Measurements from ENCODE around the gene RNF40. TPM values are rescaled to one million over a fixed set of nuclear protein-coding genes. Genes with fewer than 3 reads are reported as not detected.
"Not testable (repeated sequence)": the region's sequence is repeated elsewhere in the genome, so short reads cannot be mapped to it uniquely, and the experiment has no call there.

Gene RNF40
- total RNA-seq, 1 experiment from 2014 or later, result 87.1 TPM

DNA sequence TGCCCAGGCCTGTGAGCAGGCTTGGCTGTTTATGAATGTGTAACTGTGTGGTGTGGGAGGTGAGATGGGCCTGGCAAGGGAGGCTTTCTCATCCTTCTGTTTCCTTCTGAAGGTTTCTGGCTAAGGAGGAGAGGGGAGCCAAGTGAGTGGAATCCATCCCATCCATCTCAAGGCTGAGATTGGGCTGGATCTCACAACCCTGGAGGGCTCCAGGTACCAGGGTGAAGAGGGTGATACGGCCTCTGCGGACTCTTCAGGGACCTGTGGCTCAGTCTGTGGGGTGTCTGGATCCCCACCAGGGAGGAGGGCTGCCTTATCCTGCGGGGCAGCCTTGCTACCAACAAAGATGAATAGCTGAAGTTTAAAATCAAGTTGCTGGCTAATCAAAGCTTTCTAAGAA, 17.9 kb downstream of the RNF40 start:
- DNase-seq (ENCODE audit: extremely low read depth, low read depth), result no peak

DNA sequence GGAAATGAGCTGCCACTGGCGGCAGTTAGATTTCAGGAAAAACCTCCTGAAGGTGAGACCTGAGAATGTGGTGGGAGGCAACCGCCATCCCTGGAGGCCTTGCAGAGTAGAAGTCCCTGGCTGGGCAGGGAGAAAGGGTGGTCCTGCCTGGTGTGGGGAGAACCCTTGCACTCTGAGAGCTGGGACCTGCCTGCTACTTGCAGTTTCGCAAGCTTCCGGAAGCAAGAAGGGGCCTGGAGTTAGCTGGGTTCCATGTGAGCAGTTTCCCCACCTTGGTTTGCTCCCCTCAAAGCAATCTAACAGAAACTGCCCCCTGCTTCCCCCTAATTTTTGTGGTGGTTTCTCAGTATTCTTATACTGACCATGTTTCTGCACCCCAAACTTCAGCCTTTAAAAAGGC, 18.4 kb downstream of the RNF40 start:
- no peak for DNase-seq (ENCODE audit: extremely low read depth, low read depth)

DNA sequence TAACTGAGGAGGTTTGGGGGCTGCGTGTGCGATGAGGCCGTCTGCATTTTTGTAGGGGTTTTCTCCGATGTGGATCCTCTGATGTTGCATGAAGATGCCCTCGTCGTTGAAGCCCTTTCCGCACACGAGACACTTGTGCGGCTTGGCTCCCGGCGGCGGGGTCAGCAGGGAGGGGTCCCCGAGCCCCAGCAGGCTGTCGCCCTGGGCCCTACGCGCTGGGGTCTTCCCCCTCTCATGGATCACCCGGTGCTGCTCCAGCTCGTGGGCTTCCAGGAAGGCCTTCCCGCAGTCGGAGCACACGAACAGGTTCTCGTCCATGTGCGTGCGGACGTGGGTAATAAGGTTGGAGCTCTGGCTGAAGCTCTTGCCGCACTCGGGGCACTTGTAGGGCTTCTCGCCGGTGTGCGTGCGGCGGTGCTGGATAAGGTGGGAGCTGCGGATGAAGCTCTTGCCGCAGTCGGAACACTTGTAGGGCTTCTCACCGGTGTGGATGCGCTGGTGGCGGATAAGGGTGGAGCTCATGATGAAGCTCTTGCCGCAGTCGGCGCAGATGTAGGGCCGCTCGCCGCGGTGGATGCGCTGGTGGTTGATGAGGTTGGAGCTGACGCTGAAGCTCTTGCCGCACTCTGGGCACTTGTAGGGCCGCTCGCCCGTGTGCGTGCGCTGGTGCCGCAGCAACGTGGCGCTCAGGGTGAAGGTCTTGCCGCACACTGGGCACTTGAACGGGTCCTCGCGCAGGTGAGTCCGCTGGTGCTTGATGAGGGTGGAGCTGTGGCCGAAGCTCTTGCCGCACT, 20.6 kb downstream of the RNF40 start:
- no peak for DNase-seq (ENCODE audit: extremely low read depth, low read depth)

DNA sequence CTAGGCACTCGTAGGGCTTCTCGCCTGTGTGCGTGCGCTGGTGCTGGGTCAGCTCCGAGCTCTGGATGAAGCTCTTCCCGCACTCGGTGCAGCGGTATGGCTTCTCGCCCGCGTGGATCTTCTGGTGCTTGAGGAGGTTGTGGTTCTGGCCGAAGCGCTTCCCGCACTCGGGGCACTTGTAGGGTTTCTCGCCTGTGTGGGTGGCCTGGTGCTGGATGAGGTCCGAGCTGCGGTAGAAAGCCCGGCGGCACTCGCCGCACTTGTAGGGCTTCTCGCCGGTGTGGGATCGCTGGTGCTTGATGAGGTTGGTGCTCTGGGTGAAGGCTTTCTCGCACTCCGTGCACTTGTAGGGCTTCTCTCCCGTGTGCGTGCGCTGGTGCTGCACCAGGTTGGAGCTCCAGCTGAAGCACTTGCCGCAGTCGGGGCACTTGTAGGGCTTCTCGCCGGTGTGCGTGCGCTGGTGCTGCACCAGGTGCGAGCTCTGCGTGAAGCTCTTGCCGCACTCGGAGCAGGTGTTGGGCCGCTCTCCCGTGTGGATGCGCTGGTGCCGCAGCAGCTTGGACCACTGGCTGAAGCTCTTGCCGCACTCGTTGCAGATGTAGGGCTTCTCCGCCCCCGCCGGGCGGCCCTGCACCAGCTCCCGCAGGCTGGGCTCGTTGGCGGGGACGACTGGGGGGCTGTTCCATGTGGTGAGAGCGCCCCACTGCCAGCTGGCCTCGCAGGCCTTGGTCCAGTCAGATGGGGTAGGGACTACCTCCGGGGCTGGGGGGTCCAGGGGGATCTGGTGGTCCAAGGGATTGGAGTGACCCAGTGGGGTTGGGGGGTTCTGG, 21.4 kb downstream of the RNF40 start:
- DNase-seq (ENCODE audit: extremely low read depth, low read depth), result no peak

DNA sequence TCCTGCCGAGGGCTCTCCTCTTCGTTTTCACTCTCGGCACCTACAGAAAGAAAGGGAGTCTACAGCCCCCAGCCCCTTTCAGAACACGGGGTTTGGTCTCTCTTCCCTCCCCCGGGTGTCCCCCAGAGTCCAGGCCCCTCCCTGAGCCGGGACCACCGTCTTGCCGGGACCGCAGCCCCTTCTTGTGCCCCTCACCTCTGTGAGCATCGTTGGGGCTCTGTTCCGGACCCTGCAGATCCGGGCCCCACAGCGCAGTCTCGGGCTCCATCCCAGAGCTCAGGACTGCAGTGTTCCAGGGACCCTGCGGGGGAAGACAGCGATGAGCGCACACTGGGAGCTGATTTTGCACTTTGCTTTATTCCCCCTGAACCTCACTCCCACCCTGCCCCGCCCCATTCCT, 22.1 kb downstream of the RNF40 start:
- no peak for DNase-seq (ENCODE audit: extremely low read depth, low read depth)

DNA sequence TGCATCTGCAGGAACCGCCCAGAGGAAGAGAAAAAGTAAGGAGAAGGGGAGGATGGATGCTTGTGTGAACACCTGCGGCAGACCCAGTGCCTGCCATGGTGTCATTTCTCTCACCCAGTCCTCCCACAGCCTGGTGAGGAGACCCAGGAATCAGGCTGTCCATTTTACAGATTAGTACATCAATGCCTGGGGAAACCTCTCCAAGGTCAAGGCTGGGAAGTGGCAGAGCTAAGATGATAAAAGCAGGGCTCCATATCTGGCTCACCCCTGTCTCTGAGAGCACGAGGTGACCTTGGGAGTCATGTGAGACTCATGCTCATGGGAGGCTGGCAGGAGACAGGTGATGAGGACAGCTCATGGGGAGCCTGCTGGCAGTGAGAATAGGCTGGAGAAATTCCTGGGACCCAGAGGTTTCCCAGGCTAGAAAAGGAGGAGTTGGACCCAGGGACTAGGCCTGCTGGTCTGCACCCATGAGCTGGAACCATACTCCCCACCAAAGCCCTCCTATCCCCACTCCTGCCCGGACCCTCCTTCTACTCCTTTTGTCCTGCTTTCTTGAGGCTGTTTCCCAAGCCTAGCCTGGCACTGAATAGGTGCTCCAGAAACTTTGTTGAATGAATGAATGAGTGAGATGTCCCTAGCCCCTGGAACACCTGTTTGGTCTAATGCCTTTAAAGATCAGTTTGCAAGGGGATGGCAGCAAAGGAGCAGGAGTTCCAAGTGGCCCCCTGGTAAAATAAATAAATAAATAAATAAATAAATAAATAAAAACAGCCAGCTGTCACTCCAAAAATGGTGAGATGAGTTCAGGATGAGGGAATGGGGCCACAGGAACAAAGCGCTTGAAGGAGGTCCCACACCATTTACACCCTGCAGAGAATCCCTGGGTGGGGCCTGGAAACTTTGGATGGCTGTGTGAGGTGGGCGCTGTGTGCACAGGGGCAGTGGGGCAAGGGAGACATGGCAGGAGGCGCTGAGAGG, 23.3 kb downstream of the RNF40 start:
- no peak for DNase-seq (ENCODE audit: extremely low read depth, low read depth)

DNA sequence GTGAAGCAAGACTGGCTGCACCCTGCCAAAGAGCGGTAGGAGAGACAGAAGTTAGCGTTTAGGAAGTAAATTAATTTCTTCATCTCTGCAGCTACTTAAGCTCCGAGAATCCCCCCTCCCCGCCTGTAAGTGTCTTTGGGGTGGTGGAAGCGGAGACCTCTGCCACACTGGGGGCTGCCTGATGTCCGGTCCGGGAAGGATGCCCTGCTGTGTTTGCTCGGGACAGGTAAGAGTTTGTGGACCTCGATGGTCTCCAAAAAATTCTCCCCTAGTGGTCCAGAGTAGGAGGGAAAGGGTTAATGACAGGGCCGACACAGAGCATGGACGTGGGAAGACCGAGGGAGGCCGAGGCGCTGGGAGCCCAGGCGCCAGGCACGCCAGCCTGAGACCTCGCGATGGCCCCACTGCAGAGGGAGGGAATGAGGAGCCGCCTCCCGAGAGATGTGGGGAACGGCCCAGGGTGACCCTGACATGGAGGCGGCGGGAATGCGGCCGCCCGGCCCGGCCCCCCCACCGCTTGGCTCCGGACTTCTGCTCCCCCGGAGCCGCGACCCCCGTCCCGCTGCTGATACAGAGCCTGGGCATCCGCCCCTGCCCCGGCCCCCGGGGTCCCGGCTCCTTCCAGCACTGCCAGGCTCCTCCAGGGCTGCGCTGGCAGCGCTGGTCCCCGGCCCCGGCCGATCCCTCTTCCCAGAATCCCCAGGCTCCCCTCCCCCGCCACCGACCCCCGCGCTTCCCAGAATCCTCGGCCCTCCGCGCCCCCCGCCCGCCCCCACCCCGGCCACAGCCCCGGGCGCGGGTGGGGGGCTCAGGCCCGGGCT, 24.2 kb downstream of the RNF40 start:
- DNase-seq (ENCODE audit: extremely low read depth, low read depth), result no peak

DNA sequence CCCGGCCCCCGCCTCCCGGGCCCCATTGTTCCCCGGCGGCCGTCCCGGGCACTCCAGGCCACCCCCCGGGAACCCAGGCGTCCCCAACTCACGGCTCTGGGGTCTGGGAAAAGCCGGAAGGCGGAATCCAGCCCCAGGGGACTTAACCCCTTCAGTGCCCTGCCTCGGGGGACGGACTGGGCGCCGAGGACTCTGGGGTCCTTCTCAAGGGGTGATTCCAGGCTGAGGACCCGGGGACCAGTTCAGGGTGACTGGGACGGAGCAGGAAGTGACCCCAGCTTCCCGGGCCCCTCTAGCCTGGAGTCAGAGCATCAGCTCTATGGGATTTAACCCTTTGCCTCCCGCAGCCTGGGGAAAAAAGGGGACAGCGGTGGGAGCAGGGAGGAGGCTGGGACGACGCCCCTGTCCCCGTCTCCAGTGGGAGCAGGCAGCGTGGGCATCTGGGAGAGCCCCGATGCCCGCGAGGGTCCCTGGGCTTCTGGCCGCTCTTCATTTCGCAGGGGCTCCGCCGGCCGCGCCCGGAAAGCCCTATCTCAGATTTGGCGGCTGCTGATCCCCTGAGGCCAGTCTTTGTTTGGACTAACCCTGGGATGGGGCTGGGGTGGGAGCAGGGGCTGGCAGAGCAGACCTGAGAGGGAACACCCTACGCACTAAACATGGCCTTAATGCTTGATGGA, 25.0 kb downstream of the RNF40 start, which contains the start of gene ZNF629:
TSS of gene ZNF629 (minus strand) at position 270 of the 677 bp plus-strand sequence. CDS start 2,723 bp downstream, outside the sequence.
- peak; percentile 54 for DNase-seq (ENCODE audit: extremely low read depth, low read depth)

DNA sequence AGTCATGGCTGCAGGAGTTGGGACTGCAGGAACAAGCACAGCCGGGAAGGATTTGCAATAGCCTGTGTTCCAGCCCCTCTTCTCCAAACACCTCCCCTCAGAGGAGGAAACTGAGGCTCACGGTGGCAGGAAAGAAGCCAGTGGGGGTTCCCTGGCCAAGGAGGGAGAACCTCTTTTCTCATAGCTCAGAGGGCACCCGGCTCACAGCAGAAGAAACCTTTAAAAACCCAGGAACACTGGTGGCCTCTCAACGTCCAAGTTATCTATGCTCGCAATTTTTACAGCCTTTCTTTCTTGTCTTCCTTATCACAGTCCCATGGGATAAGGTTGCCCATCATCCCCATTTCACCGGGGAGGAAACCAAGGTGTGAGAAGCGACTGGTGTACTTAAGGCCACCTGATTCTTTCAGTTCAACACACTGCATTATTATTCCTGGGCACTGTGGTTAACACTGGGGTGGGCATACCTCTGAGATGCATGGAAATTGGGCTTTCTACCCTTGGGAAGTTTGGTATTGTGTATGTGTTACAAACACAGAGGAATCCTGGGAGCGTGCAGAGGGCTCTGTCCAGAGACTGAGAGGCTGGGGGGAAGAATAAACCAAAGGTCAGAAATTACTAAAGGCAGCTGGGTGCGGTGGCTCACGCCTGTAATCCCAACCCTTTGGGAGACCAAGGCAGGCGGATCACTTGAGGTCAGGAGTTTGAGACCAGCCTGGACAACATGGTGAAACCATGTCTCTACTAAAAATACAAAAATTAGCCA, 25.7 kb downstream of the RNF40 start:
- no peak for DNase-seq (ENCODE audit: extremely low read depth, low read depth)

DNA sequence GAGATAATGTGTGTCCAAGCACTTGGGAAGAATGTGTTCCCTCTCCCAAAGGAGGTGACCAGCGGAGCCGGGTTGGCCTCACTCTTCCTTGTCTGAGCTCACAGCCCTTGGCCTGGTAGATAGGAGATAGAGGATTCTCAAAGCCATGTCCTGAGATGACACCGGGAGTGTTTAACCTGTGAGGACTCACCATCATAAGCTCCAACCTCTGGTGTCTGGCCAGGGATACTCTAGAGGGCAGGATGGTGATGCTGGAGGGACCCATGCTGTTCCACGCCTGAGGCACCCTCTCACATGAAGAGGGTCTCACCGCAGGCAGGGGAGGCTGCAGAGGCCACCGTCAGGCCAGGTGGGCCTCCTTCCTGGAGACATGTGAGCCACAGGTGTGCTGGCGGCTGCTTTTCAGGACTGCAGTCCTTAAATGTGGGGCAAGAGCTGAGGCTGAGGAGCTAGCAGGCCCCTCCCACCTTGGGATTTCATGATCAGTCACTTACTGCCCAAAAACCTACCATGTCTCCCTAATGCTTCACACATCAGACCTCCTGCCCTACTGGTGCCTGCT, 31.5 kb downstream of the RNF40 start:
- DNase-seq (ENCODE audit: extremely low read depth, low read depth), result no peak

DNA sequence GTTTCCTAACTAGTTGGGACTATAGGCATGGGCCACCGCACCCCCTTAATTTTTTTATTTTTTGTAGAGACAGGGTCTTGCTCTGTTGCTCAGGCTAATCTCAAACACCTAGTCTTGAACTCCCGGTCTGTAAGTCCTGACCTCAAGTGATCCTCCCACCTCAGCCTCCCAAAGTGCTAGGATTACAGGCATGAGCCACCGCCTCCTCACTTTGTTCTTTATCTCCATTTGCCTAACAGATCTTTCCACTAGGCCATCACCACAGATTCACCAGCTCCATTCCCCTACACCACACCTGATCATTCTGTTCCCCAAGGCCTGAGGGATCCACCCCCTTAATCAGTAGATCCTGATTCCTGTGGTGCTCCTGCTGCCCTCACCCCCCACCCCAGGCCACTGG, 32.5 kb downstream of the RNF40 start:
- no peak for DNase-seq (ENCODE audit: extremely low read depth, low read depth)

DNA sequence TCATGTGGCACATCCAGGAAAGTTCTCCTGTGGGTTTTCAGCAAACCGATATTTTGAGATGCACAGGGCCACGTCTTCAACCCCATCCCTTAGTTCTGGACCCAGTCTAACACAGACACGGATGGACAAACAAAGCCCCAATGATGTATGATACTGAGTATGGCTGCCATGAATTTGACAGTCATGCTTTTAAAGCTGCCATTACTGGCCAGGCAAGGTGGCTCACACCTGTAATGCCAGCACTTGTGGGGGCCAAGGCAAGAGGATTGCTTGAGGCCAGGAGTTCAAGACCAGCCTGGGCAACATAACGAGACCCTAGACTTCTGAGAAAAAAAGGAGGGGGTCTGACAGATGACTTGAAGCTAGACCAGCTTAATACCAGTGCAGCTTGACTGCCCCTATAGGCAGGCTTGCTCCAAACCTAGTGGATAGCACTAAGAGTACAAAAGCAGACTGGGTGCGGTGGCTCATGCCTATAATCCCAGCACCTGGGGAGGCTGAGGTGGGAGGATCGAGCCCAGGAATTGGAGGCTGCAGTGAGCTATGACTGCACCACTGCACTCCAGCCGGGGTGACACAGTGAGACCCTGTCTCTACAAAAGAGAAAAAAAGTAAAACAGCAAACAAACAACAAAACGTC, 35.7 kb downstream of the RNF40 start:
- DNase-seq (ENCODE audit: extremely low read depth, low read depth), result no peak

DNA sequence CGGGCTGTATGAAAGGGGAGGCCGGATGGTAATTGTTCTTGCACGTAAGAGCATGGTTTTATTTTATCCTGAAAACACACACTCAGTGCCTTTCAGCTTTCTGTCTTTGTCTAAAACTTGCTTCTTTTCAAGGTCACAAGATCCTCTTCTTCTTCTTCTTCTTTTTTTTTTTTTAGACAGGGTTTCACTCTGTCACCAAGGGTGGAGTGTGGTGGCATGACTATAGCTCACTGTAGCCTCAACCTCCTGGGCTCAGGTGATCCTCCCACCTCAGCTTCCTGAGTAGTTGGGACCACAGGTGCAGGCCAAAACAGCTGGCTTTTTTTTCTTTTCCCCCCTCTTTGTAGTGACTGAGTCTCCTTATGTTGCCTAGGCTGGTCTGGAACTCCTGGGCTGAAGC, 40.8 kb downstream of the RNF40 start:
- DNase-seq (ENCODE audit: extremely low read depth, low read depth), result no peak

DNA sequence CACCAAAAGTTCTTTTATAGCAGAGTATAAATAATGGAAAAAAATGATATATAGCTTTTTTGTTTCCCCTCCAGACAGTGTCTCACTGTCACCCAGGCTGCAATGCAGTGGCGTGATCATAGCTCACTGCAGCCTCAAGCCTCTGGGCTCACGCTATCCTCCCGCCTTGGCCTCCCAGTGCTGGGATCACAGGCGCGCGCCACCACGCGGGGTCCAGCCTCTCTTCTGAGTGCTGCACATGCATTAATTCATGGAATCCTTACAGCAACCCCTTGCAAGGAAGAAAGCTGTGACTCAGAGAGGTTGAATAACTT, 42.9 kb downstream of the RNF40 start:
- no peak for DNase-seq (ENCODE audit: extremely low read depth, low read depth)

DNA sequence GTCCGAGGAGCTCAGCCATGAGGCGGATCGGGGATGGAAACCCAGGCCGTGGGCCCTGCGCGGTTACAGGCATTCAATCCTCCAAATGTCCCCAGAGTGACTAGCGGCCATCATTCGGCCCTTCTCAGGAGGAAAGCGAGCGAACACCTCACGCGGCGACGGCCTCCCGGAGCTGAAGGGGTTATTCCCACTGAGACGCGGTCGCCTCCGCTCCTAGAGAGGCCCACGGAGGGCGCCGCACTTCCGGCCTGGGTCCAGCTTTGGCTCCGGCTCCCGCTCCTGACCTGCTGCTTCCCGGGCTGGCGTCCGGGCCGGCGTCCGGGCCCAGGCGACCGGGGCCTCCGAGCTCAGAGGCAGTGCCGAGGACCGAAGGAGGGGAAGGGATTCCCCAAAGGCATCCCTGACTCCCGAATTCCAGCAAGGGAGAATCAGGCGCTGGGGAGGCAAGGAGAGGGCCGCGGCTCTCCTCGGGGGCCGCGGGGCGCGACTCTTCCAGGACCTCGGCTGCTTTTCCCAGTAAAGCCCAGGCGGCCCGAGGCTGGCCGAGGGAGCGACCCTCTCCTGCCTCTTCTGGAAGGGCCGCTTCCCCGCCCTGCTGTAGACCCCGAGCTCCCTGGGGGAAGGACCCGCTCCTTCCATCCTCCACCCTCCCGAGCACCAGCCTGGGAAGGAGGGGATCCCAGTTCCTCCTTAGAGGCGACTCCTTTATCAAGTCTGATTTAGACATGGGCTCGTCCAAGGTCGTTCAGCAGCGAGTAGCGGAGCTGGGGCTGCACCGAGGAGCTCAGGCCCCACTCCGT, 43.4 kb downstream of the RNF40 start:
- DNase-seq (ENCODE audit: extremely low read depth, low read depth), result peak; percentile 68

DNA sequence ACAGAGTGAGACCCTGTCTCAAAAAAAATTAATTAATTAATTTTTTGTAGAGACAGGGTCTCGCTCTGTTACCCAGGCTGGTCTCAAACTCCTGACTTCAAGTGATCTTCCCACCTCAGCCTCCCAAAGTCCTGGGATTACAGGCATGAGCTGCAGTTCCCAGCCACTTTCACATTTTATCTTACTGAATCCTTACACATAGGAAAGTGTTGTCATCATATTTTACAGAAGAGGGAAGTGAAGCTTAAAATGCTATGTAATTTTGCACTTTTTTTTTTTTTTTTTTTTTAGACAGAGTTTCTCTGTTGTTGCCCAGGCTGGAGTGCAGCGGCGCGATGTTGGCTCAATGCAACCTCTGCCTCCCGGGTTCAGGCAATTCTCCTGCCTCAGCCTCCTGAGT, 46.0 kb downstream of the RNF40 start:
- DNase-seq (ENCODE audit: extremely low read depth, low read depth), result no peak

DNA sequence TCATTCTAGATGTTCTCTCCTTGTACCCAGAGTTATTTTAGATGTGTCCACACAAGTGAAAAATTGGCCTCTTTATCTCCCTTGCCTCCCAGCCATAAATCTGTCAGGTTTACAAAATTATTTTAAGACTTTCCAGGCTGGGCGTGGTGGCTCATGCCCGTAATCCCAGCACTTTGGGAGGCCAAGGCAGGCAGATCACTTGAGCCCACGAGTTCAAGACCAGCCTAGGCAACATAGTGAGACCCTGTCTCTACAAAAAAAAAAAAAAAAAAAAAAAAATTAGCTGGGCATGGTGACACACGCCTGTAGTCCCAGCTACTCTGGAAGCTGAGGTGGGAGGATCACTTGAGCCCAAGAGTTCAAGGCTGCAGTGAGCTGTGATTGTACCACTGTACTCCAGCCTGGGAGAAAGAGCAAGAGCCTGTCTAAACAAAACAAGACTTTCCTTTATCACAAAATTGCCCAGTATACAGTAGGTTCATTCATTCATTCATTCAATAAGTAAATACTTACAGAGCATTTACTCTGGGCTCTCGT, 46.8 kb downstream of the RNF40 start:
- DNase-seq (ENCODE audit: extremely low read depth, low read depth), result not testable (repeated sequence)

Measured in NCI-H460 (cell line).